ENCODE data around the gene CDC45.
"Not testable (repeated sequence)": the region's sequence is repeated elsewhere in the genome, so short reads cannot be mapped to it uniquely, and the experiment has no call there.

The CDC45 gene

DNA sequence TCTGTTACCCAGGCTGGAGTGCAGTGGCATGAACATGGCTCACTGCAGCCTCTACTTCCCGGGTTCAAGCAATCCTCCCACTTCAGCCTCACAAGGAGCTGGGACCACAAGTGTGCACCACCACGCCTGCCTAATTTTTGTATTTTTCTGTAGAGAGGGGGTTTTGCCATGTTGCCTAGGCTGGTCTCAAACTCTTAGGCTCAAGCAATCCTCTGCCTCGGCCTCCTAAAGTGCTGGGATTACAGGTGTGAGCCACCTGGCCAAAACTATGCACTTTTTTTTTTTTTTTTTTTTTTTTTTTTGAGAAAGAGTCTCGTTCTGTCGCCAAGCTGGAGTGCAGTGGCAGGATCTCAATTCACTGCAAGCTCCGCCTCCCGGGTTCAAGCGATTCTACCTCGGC, 56.8 kb downstream of the CDC45 start:
- DNase-seq, result no peak

DNA sequence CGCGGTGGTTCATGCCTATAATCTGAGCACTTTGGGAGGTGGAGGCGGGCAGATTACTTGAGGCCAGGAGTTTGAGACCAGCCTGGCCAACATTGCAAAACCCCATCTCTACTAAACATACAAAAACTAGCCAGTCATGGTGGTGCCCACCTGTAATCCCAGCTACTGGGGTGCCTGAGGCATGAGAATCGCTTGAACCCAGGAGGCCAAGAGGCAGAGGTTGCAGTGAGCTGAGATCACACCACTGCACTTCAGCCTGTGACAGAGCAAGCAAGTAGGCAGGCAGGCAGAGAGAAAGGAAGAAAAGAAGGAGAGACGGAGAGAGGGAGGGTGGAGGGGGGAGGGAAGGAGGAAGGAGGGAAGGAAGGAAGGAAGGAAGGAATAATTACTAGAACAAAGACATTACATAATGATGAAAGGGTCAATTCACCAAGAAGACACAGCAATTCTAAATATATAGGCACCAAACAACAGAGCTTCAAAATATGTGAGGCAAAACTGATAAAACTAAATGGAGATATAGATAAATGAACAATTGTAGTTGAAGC, 58.3 kb downstream of the CDC45 start:
- no peak for DNase-seq

DNA sequence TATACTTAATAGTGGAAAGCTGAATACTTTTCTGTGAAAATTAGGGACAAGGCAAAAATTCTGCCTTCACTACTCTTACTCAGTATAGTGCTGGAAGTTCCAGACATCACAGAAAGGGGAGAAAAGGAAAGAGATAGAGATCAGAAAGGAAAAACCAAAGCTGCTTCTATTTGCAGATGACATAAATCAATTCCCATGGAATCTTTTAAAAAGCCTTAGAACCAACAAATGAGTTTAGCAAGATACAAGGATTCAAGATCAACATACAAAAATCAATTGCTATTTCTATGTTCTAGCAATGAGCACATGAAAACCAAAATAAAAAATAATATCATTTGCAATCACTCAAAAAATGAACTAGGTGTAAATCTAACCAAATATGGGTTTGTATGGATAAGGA, 60.7 kb downstream of the CDC45 start:
- DNase-seq, result no peak

DNA sequence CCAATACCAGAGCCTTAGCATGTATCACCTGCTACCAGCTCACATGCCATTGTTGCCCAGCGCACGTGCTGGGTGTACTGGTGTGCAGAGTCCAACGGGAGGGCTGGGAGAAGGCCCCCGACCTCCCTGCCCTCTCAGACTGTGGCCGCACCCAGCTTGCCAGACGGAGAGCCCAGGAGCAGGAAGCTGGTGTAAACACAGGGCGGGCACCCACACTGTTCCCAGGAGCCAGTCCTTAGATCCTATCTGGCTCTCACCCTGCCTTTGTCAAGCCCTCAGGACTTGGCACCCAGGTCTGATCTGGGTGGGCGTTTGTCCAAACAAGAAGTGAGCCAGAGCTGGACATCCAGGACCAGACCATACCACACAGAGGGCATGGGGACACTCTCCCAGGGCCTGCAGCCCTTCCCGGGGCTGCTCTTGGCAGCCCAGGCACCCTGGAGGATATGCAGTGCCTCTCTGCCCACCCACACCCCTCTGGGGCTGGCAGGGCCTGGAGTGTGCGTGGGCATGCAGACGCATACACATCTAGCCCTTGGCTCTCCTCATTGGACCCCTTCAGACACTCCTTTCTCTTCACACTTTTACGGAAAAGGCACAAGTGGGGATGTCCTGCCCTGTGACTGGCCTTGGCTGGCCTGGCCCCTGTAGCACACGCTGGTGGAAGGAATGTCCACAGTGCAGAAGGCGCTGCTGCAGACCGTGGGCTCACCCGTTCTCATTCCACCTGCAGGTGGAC, 64.4 kb downstream of the CDC45 start:
- no peak for DNase-seq

DNA sequence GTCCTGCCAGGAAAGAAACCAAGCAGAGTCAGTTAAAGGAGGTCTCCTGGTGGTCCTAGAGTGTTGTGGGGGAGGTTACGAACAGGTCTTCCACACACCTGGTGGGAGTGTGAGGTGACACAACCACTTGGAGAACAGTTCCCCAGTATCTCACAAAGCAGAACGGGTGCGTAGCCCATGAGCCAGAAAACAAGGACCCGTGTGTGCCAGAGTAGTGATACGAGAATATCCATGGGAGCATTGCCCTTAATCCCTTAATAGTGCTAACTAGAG, 66.2 kb downstream of the CDC45 start:
- no peak for DNase-seq

DNA sequence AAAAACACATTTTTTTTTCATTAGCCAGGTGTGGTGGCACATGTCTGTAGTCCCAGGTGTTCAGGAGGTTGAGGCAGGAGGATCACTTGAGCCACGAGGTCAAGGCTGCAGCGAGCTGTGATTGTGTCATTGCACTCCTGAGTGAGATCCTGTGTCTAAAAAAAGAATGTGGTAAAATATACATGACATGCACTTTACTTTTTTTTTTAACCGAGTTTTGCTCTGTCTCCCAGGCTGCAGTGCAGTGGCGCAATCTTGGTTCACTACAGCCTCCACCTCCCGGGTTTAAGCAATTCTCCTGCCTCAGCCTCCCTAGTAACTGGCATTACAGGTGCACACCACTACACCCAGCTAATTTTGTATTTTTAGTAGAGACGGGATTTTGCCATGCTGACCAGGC, 67.0 kb downstream of the CDC45 start:
- DNase-seq, result no peak

DNA sequence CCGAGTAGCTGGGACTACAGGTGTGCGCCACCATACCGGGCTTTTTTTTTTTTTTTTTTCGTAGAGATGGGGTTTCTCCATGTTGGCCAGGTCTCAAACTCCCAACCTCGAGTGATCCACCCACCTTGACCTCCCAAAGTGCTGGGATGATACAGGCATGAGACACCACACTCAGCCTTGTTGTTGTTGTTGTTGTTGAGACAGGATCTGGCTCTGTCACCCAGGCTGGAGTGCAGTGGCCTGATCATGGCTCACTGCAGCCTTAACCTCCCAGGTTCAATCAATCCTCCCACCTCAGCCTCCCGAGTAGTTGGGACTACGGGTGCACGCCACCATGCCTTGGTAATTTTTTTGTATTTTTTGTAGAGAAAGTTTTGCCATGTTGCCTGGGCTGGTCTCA, 67.9 kb downstream of the CDC45 start:
- no peak for DNase-seq

DNA sequence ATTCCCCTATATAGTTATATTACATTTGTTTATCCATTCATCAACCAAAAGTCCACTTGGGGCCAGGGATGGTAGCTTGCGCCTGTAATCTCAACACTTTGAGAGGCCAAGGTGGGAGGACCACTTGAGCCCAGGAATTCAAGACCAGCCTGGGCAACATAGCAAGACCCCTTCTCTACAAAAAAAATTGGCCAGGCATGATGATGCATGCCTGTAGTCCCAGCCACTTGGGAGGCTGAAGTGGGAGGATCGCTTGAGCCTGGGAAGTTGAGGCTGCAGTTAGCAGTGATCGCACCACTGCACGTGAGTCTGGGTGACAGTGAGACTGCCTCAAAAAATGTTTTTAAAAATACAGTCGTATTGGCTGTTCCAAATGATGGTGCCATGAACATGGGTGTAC, 68.7 kb downstream of the CDC45 start:
- not testable (repeated sequence) for DNase-seq

DNA sequence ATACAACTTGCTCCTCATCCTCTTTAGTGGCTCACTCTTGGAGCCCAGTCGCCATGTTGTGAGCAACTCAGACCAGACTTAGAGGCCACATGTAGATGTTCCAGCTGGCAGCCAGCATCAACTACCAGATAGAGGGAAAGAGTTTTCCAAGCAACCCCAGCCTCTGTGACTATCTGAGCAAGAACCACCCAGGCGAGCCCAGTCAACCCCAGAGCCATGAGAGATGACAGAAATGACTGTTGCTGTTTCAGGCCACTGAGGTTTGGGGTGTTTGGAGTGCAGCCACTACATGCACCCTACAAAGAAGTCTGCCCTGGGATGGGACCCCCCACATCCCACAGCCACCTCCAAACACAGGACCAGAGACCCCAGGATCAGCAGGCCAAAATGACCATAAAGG, 69.2 kb downstream of the CDC45 start:
- no peak for DNase-seq

DNA sequence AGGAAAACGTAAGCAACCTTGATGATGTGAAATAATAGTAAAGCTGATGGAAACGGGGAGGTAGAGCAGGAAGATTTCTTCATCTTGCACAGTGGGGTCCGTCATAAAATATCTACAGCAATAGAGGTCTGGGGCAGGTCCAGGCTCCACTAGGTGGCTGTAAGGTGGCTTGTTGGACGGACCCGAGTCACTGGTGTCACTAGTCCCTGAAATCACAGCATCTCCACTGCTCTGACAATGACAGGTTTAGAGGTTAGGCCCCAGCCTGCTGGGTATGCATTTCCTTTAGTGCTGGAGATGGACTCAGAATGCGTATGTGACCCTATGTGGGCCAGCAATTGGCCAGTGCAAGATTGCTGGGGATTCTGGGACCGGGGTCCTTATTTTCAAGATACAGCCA, 69.7 kb downstream of the CDC45 start:
- no peak for DNase-seq

DNA sequence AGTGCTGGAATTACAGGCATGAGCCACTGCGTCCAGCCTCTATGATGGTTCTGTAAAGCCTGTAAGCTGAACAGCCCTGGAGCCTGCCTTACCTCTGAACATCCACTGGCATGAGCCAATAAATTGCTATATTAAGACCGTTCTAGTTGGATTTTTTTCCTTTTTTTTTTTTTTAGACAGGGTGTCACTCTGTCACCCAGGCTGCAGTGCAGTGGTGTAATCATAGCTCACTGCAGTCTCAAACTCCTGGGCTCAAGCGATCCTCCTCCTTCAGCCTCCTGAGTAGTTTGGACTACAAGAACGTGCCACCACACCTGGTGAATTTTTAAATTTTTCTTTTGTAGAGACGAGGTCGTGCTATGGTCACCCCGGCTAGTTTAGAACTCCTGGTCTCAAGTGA, 70.7 kb downstream of the CDC45 start:
- no peak for DNase-seq

DNA sequence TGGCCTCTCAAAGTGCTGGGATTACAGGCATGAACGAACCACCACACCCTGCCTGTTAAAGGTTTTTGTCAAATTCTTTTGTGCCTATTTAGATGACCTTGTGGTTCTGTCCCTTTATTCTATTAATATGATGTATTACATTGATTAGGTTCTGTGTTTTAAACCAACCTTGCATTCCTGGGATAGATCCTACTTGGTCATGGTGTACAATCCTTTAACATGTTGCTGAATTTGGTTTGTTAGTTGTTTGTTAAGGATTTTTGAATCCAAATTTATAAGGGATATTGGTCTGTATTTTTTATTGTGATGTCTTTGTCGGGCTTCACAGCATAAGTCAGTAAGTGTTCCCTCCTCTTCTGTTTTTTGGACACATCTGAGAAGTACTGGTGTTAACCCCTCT, 73.5 kb downstream of the CDC45 start:
- DNase-seq, result no peak

DNA sequence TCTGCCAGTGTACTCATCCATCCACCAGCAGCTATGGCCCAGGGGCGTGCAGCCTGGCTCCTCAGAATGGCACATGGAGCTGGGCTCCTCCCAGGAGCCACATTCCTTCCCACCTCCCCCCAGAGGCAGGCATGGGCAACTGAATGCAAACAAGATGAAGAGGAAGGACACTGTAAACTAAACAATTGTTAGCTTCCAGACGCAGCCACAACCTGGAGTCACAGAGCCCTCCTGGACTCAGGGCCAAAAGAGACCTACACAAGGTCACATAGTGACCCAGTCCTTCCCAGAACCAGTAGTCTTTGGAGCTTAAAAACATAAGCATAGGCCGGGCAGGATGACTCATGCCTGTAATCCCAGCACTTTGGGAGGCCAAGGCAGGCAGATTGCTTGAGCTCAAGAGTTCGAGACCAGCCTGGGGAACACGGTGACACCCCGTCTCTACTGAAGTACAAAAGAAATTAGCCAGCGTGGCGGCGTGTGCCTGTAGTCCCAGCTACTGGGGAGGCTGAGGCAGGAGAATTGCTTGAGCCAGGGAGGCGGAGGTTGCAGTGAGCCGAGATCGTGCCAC, 75.2 kb downstream of the CDC45 start:
- DNase-seq, result no peak

DNA sequence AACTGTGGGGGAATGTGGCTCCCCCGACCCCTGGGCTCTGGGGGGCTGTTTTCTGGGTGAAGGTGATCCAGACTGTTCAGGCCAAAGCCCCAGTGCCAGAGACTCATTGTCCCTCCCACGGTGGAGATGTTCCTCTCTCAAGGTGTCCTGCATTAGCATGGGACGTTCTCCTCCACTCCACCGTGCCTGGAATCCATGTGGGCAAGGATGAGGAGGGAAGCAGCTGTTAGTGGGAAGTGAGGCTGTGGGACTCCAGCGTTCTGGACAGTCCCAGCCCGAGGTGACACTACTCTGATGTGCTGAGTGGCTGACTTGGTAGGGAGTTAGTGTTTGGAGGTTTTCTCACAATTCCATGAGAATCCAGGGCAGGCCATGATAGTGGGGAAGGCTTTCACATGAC, 75.9 kb downstream of the CDC45 start:
- no peak for DNase-seq

DNA sequence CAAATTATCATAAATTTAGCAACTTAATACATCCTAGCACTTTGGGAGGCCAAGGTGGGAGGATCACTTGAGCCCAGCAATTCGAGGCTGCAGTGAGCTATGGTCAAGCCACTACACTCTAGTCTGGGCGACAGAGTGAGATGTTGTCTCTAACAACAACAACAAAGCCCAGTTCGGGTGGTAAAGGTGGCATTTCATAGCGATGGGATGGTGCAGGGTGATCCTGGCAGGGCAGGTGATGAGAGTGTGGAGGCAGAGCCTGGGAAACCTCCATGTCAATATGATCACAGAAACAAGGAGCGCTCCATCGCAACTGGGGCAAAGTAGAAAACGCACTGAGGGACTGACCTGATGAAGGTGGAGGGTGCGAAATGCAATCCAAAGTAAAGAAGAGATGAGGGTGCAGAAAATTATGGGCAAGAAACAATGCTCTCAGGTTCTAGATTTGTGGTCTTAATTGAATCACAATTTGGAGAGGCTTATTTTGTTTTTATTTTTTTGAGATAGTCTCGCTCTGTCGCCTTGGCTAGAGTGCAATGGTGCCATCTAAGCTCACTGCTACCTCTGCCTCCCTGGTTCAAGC, 77.3 kb downstream of the CDC45 start:
- DNase-seq, result no peak

DNA sequence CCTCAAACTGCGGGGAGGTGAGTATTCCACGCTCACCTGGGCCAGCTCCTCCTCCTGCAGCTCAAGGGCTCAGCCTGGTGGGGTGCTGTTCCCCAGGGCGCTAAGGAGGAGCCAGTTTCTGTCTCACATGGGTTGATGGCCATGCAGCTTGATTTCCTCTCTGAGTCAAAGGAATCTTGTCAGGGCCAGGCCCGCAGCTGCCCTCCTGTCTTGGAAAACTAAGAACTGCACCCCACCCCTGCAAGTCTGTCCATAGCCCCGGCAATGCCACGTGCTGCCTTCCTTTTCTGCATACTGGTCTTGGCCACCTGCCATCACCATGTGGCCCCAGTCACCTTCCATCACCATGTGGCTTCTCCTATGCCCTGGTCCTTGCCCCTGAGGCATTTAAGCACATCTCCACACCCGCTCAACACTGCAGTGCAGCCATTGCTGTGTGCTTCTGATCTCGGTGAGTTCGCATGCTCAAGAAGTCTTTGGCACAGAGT, 79.6 kb downstream of the CDC45 start:
- DNase-seq, result no peak

DNA sequence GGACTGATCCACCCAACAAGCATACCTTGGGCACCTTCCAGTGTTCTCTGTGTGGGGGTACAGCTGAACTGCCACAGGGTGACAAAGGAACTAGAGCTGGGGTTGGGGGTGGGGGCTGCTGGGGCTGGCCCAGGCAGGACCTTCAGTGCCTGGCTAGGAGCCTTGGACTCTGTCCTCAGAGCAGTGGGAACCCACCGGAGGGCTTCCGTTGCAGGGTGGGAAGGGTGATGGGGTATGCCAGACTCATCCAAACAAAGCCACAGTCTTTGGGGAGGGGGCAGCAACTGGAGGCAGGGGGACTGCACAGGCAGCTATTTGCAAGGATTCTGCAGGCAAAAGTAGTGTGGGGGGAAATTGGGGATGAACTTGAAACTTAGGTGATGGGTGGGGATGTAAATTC, 80.2 kb downstream of the CDC45 start:
- no peak for DNase-seq

DNA sequence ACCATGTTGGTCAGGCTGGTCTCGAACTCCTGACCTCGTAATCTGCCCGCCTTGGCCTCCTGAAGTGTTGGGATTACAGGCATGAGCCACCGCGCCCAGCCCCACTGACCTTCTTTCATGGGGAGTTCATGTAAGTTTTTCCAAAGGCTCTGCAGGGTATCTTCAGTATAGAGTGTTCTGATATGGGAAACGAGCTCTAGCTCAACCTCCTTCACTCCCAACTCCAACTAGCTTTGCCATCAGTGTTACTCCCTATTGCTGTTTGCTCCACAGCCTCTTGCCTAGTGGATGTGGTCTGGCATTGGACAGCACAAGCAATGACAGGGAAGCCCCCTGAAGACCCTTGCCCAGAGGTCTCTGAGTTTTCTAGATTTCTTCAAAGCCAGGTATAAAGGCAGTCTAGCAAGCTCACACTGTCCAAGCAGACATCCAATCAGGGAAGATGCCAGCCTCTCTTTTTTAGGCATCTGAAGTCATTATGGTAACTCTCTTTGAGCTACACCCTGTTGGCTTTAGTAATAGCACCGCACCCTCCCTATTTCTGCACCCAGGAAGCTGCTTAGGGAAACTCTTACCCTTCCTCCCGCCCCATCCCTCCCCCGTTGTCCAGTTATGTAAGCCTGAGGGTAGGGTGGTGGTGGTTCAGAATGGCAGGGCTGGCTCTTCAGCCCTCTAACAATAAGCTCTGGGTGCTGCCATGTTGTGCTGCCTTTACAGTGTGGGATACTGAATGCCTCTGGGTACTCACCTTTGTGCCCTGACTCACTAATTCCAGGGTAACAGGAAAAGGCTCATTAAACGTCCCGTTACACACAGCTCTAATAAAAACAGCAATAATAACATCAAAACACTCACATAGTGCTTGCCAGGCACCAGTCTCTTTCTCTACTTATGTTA, 85.9 kb downstream of the CDC45 start:
- DNase-seq, result no peak

DNA sequence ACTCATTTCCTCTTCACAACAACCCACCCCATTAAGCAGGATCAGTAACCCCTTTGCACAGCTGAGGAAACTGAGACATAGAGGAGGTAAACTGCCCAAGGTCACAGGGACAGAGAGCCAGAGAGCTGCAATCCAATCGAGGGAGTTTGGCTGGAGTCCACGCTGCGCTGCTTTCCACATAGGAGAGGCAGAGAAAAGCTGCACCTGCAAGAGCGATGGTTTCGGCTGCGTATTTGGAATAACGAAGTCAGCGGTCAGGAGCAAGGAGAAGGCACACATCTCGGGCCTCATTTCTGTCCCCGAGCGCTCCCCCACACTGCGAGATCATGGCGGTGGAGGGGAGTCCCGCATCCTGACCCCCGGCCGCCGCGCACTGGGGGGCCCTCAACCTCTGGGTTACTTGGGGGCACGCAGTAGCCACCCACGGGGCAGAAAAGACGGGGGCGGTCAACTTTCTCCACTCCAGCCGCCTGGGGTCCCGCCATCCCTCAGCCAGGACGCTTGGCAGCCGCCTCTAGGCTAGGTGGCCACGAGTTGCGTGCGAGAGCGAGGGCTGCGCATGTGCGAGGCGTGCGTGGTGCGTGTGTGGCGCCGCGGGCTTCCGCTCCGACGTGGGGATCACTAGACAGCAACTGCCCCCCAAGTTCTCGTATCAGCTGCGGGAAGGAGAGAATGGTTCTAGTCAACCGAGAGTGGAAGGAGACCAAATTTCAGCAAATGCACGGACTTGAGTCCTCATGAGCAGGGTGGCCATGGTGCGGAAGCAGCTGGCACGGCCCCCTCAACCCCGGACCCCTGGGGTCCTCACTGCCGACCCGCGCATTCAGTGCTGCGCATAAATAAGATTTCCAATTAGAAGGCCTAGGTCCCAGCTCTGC, 86.8 kb downstream of the CDC45 start:
- DNase-seq, result no peak

DNA sequence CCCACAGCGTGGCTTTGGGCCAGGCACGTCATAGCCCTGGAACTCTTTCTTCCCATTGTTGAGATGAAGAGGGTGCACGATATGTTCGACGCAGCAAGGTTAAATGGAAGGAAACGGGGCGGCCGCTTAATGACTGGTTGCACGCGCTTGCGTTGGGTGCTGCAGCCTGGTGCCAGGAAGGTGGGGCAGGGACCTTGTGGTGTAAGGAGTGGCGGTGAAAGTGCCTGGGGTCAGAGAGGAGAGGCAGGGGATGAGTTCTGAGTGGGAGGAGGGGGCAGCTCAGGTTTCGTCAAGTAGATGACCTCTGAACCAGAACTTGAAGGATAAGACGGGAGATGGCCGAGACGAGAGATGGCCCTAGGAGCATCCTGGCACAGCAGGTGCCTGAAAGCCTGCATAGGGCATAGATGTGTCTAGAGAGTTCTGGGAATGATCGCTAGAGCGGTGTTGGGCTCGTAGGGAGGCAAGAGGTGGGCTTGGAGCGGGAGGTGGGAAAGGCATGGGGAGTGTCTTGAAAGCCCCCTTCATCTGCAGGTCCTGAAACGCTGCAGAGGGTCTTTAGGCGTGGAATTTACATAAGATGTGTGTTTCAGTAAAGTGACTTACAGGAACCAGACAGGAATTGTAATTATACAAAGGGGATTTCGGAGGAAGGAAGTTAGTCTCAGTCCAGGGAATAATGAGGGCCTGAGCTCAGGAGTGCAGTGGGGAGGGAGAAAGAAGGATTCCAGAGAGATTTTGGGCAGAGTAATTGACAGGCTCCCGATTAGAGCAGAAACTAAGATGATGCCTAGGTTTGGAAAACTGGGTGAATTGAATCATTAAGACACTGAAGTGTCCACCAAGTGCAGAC, 87.7 kb downstream of the CDC45 start:
- DNase-seq, result no peak

Data from activated gamma-delta T cell treated with Interleukin-2 at 50 U/mL for 16 hours (primary cell).